Measurements from ENCODE around the gene BRME1.

Gene BRME1

DNA sequence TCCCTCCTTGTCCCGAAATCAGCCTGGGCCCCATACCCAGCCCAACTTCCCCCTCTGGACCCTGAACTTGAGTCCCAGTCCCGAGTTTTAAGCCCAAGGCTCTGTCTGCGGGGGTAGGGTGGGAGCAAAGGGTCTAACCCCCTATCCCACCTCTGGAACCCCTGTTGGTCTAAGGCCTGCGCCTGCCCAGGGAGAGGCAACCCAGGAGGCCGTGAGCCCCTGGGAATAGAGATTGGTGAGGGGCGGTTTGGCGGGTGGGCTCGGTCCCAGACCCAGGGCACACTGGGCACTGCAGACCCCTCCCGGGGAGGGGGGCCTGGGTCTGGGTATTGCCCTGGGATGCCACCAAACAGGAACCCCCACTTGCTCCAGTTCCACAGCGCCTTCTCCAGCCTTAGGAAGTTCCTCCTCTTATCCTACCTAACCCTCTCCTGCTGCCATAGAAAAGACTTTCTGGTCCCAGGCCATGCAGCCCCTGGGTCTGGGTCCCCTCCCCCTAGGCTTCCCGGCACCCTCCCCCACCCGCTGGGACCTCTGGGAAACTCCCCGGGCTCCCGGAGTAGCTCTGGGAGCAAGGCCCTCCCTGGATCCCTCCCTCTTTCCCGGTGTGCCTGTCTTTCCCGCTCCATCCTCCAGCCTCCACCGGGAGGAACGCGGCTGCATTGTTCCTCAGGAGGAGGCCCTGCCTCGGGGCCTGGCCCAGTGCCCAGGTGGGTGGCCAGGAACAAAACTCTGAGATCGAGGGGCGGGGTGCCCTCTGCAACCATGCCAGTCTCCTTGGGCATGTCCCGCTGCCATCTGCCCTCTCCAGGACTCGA, 62.6 kb downstream of the BRME1 start:
- peak overlapping the region; percentile 64 for H3K9ac ChIP-seq (ENCODE audit: low read depth, low read length)
- H3K4me1 ChIP-seq (ENCODE audit: insufficient read depth, low read length): peaks cover 27% of the 10 kb centered on the region
- no peaks in the 10 kb centered on the region for H3K9me3 ChIP-seq (ENCODE audit: control insufficient read depth, insufficient read depth, low read length)
- no peaks in the 10 kb centered on the region for H3K36me3 ChIP-seq (ENCODE audit: insufficient read depth, low read length)

DNA sequence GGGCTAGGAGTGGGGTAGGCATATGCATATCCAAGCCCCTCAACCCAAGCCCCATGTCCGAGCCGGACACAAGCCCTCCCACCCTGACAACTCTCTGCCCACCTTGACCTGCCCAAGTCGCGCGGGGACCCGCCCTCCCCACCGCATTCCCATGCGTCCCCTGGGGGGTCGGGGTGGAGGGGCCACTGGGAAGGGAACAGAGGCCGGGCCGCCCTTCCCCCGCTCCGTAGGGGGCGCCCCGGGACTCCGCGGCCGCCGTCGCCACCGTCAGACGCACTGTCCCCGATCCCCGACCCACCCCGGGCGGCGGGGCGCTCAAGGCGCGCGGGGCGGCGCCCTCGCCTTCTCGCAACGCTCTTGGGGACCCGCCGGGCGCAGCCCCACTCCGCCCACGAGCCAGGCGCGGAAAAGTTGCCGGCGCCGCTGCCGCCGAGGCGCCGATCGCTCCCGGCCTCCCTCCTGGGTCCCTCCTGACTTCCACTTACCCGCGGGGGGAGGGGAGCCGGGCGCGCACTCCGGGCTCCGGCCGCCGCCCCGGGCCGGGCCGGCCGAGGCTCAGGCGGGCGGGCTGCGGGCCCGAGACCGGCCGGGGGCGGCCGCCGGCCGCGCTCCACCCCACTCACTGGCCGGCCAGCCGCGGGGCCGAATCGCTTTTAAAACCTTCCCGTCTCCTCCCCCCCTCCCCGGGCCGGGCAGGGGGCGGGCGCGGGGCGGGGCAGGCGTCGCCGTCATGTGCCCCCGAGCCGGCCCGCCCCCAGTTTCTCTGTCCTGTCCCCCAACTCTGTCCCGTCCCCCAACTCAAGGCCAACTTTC, 63.4 kb downstream of the BRME1 start:
- H3K9ac ChIP-seq (ENCODE audit: low read depth, low read length): peak overlapping the region; percentile 64
- no peaks in the 10 kb centered on the region for H3K36me3 ChIP-seq (ENCODE audit: insufficient read depth, low read length)
- H3K9me3 ChIP-seq (ENCODE audit: control insufficient read depth, insufficient read depth, low read length): no peaks in the 10 kb centered on the region
- H3K4me1 ChIP-seq (ENCODE audit: insufficient read depth, low read length): peaks cover 27% of the 10 kb centered on the region

- no peaks in the 10 kb centered on the region for H3K9me3 ChIP-seq (ENCODE audit: control insufficient read depth, insufficient read depth, low read length)
- H3K4me1 ChIP-seq (ENCODE audit: insufficient read depth, low read length): peaks cover 27% of the 10 kb centered on the region
- peak overlapping the region; percentile 64; the same call in 1 of the 2 replicates for H3K9ac ChIP-seq (ENCODE audit: low read depth, low read length)
- no peaks in the 10 kb centered on the region for H3K36me3 ChIP-seq (ENCODE audit: insufficient read depth, low read length)
Observed at GRCh38 chr19:13841962-13842290, 64.0 kb downstream of the BRME1 start.

DNA sequence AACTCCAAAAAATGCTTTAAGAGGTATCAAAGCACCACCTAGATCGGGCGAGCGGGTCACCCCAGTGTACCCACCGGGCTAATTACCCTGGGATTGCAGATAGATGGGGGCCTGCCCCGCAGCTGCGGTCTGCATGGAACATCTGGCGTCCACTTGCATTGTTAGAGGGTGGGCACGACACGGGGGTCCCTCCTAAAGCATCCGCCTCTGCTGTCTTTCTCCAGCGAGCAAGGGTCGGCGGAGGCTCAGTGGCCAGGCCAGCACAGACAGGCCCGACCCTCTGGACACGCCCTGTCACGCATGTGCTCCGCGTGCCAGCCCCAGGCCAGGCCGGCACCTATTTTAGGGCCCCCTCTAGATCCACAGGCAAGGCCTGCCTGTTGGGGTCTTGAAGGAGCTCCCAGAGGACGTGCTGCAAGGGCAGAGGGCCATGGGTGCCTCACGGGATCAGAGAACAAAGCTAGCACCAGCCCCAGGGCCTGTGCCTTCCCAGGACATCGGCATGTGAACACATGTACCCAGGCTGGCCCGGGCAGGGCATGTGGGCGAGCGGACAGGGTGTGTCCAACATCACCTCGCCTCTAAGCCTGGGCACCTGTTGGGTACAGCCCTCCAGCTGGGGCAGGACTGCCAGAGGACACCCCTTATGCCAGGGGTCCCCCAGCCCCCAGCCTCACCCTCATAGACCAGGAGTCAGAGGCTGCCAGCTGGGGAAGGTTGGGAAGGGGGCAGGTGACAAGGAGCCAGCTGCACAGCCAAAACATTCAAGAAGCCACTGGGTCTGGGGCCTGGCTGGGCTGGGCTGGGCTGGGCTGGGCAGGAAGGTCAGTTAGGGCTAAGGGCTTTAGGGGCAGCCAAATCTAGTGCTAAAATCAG, 64.6 kb downstream of the BRME1 start:
- Histone ChIP-seq H3K4me1 (ENCODE audit: insufficient read depth, low read length) (peaks cover 25% of the 10 kb centered on the region), H3K36me3 (ENCODE audit: insufficient read depth, low read length) (no peaks in the 10 kb centered on the region), H3K9ac (ENCODE audit: low read depth, low read length) (peak overlapping the region; percentile 64; the same call in 1 of the 2 replicates), H3K9me3 (ENCODE audit: control insufficient read depth, insufficient read depth, low read length) (no peaks in the 10 kb centered on the region)

DNA sequence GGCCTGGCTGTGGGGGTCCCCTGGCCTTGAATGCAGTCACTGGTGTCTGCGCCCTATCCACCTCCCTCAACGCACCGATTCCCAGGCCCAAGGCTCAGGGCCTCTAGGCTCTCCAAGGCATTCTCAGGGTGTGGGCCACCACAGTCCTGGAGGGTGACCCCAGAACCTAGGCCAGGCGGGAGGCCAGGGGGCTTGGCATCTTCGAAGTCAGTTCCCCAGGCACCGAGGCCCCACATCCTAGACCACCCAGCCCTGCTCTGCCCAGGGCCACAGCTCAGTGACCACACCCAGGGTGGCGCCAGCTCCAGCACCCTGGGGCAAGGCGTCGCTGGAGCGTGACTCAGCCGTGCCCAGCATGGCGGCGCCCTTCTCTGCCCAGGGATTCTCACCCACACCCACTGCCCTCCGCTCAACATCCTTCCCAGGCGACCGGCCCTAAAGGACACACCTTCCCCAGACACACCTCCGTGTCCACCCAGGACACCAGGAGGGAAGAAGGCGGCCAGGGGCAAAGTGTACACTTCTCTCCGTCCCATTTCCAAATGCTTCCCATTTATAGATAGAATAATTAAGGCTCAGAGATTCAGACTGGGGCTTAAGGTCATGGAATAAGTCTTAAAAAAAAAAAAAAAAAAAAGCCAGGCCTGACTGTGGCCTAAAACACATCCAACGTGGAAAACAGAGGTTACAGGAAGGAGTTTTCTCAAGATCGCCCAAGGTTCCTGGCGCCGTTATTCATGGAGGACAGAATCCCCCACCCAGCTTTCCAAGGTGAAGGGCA, 65.4 kb downstream of the BRME1 start:
- Histone ChIP-seq H3K4me1 (ENCODE audit: insufficient read depth, low read length) (peaks cover 20% of the 10 kb centered on the region), H3K9ac (ENCODE audit: low read depth, low read length) (peak overlapping the region; percentile 64; the same call in 1 of the 2 replicates)

DNA sequence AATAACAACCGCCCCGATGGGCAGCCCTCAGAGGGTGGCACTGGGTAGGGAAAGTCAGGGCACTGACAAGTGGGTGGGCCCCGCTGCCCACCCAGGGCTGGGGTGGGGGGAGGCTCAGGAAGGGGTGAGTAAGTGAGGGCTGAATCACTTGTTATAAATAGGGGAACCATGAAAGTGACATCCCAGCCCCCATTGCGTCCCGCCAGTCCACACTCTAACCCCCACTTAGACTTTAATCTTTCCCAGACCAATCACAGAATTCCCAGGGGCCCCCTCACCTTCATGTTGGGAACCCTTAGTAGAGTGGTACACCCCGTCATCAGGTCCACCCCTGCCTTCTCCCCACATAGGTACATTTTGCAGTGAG, 66.0 kb downstream of the BRME1 start:
- H3K36me3 ChIP-seq (ENCODE audit: insufficient read depth, low read length): no peaks in the 10 kb centered on the region
- peaks cover 19% of the 10 kb centered on the region for H3K4me1 ChIP-seq (ENCODE audit: insufficient read depth, low read length)
- H3K9me3 ChIP-seq (ENCODE audit: control insufficient read depth, insufficient read depth, low read length): no peaks in the 10 kb centered on the region
- peak overlapping the region; percentile 64; the same call in 1 of the 2 replicates for H3K9ac ChIP-seq (ENCODE audit: low read depth, low read length)

More for the DNA sequence above, 65.4 kb downstream of the BRME1 start:
- no peaks in the 10 kb centered on the region for H3K9me3 ChIP-seq (ENCODE audit: control insufficient read depth, insufficient read depth, low read length)
- no peaks in the 10 kb centered on the region for H3K36me3 ChIP-seq (ENCODE audit: insufficient read depth, low read length)

- no peaks in the 10 kb centered on the region for H3K9me3 ChIP-seq (ENCODE audit: control insufficient read depth, insufficient read depth, low read length)
- H3K4me1 ChIP-seq (ENCODE audit: insufficient read depth, low read length): peaks cover 13% of the 10 kb centered on the region
- peak overlapping the region; percentile 64; the same call in 1 of the 2 replicates for H3K9ac ChIP-seq (ENCODE audit: low read depth, low read length)
- H3K36me3 ChIP-seq (ENCODE audit: insufficient read depth, low read length): no peaks in the 10 kb centered on the region
Observed at GRCh38 chr19:13839130-13839937, 66.6 kb downstream of the BRME1 start.

DNA sequence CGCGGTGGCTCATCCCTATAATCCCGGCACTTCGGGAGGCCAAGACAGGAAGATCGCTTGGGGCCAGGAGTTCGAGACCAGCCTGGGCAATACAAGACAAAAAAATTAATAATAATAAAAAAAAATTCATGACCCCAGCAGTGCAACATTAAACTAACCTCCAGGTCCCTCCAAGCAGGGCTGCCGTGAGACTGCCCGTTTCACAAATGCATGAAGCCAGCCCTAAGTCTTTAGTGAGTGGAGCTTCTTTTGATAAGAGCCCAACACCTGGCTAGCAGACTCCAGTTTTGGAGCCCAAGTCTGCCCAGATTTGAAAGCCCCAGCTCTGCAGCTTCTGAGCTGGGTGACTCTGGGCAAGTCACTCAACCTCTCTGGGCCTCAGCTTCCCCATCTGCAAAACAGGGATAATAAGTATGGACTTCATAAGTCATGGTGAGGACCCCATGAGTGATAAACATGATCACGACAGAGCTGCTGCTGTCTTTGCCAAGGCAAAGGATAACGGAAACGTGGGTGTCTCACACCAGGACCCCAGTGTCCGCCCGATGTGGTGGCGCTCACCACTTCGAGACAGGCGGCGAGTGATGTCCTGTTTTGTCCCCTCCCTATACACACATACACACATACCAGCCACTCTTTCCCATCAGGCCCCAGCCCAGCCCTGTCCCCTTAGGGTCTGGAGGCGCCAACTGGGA, 67.3 kb downstream of the BRME1 start:
- Histone ChIP-seq H3K36me3 (ENCODE audit: insufficient read depth, low read length) (no peaks in the 10 kb centered on the region), H3K9me3 (ENCODE audit: control insufficient read depth, insufficient read depth, low read length) (no peaks in the 10 kb centered on the region), H3K4me1 (ENCODE audit: insufficient read depth, low read length) (peaks cover 6% of the 10 kb centered on the region), H3K9ac (ENCODE audit: low read depth, low read length) (peak overlapping the region; percentile 64; the same call in 1 of the 2 replicates)

DNA sequence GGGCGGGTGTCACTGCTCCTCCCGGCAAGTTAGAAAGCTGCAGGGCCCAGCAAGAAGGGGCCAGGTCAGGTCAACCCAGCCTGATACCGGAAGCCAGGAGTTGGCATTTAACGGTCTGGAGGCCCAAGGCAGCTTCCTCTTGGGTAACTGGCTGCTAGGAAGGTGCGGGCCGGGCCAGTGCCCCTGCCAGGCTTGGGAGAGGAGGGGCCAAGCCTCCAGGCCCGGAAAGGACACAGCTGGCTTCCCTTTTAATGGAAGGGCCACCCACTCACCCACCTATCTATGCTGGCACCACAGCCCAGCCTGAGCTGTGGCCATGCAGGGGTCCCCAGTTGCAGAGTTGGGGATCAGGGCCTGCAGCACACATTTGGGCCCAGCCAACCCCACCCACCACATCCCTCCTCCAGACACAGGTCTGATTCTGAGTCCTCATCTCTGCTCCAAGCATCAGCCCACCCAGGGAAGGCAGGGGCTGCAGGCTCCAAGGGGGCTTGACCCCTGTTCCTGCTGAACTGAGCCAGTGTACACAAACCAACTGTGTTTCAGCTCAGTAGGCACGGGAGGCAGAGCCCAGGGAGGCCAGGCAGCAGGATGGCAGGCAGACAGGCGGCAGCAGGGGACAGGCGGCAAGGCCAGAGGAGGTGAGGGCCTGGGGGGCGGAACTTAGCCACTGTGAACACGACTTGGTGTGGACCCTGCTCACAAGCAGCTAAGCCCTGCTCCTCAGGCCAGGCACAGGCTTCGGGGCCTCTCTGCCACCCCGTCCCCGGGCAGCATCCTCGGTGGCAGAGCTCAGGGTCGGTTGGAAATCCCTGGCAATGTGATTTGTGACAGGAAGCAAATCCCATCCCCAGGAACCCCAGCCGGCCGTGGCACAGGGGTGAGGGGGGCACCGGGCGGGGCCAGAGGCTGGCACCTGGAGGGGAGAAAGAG, 69.9 kb downstream of the BRME1 start:
- H3K9me3 ChIP-seq (ENCODE audit: control insufficient read depth, insufficient read depth, low read length): no peaks in the 10 kb centered on the region
- H3K9ac ChIP-seq (ENCODE audit: low read depth, low read length): no peak overlapping the region
- H3K4me1 ChIP-seq (ENCODE audit: insufficient read depth, low read length): peaks cover 6% of the 10 kb centered on the region; the same call in 1 of the 2 replicates
- H3K36me3 ChIP-seq (ENCODE audit: insufficient read depth, low read length): 0 out of 2 replicates have a peak, but pooled peaks cover under 1% of the 10 kb centered on the region

DNA sequence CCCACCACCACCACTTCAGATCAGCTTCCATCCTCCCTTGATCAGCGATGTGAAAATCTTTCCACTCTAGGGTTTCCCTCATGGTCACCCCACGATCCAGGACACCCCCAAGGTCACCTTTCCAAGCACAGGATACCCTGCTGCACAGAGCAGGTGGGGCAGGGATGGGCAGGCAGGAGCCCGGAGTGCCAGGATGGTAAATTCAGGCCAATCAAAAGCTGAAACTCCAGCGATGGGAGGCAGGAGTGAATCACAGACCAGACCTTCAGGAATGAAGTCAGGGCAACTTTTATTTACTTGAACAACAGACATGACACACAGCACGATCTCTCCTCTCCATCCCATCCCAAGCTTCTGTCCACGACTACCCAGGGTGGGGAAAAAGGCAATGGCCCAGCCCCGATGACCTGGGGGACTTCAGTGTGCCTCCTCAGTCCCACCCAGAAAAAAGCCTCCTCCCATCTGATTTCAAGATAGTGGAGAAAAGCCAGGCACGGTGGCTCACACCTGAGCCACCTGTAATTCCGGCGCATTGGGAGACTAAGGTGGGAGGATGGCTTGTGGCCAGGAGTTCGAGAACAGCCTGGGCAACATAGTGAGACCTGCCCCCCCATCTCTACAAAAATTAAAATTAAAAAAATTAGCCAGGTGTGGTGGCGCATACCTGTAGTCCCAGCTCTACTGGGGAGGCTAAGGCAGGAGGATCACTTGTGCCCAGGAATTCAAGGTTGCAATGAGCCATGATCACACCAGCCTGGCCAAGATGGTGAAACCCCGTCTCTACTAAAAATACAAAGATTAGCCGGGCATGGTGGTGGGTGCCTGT, 71.5 kb downstream of the BRME1 start:
- 0 out of 2 replicates have a peak, but pooled peaks cover 3% of the 10 kb centered on the region for H3K36me3 ChIP-seq (ENCODE audit: insufficient read depth, low read length)
- H3K9ac ChIP-seq (ENCODE audit: low read depth, low read length): no peak overlapping the region
- H3K4me1 ChIP-seq (ENCODE audit: insufficient read depth, low read length): peaks cover 5% of the 10 kb centered on the region; the same call in 1 of the 2 replicates
- no peaks in the 10 kb centered on the region for H3K9me3 ChIP-seq (ENCODE audit: control insufficient read depth, insufficient read depth, low read length)
